CD4-positive, alpha-beta T cell treated with Interleukin-4 for 4 hours (primary cell): ENCODE data around the gene CTNNBL1.

ENCODE experiments used
- DNase-seq: peaks from one replicate; pipeline ENCODE4 v3.0.0-alpha.2; 2020

Gene CTNNBL1

DNA sequence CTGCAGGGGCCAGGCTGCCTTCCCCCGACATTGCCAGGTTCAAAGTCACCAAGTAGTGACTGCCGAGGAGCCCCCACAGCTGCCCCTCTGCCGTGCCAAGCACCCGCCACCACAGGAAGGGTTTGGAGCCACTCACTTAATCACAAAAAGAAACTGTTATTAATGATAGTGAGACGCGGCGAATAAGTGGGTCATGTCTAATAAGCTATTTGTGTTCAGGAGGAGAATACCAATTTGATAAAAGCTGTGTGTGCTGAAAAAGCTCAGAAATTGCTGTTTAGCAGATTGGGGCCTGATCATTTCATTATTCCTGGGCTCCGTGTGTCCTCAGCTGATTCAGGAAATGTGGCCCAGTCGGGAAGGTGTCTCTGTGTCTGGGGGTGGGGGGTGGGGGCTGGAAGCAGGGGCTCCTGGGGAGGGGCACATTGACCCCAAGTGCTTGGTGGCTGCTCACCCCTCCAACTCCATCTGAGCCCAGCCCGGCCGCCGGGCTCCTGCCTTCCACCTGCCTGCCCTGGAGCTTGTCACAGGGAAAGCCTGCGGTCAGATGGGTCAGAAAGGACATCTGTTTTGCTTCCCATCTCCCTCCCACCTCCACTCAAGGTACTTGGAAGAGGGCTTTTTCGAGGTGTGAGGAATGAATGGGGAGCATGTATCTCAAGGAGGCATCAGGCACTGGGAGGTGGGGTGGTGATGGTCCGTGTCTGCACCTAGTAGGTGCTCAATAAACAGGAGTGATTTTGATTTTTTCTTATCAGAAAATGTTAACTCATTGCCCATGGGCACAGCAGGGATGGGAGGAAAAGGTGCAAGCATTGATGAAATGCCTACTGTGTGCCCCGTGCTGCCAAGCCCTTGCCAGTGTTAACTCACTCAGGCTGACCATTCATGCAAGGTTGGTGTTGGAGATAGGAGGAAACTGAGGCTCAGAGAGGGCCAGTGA is 212.1 kb downstream of the CTNNBL1 start:
- DNase-seq, result no peak

DNA sequence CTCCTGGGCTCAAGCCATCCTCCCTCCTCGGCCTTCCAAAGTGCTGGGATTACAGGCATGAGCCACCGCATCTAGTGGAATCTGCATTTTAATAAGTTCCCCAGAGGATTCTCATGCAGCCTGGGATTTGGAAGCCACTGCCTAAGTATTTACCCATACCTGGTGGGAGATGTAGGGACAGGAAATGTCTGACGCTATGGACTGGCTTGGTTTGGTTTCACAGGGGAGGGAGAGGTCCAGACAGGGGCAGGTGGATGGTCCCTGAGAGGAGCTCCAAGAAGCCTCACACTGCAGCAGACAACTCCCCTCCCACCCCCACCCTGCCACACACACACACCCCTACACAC is 213.5 kb downstream of the CTNNBL1 start:
- DNase-seq, result no peak

DNA sequence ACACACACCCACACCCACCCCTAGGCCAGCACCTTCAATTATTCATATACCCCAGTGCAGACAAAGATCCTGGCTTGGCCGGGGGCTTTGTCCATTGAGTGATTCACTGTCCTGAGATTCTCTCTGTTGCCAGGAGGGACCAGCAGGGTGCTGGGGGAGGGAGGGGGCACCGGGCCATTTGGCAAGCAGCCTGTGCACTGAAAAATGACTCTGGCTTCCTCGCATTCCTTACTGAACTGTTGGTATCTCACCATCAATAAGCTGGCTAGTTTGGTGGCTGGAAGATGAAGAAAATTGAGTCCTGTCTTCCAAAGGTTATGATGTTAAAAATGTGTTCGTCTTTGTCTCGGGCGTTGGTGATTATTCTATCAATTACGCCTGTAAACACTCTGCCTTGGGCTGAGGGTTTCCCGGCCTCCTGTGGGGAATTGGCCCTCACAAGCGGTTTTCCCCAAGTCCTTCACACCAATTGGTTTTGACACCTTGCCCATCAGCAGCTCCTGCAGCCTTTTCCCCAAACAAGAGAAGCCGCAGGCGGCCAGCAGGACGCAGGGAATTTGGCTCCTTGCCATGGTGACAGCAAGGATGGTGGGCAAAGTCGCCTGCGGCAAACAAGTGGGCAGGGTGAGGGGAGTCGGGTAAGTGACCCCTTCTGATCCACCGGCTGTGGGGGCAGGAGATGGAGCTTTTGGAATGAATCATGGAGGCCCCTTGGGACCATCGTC is 214.0 kb downstream of the CTNNBL1 start:
- DNase-seq, result no peak

DNA sequence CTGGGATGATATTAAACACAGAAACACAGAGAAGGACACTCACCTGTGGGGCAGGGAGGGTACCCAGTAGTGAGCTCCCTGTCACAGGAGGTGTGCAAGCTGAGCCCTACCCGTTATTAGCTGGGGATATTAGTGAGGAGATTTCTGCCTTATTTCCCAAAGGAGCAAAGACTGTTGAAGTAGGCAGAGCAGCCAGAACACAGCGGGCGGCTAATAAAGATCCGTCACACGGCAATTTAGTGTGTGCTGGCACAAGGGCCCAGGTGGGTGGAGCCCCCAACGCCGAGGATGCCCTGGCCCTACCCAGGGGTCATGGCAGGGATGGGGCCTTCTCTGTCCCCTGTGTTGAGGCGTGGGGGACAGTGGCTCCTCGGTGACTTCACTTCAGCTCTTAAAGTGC is 217.4 kb downstream of the CTNNBL1 start:
- no peak for DNase-seq

DNA sequence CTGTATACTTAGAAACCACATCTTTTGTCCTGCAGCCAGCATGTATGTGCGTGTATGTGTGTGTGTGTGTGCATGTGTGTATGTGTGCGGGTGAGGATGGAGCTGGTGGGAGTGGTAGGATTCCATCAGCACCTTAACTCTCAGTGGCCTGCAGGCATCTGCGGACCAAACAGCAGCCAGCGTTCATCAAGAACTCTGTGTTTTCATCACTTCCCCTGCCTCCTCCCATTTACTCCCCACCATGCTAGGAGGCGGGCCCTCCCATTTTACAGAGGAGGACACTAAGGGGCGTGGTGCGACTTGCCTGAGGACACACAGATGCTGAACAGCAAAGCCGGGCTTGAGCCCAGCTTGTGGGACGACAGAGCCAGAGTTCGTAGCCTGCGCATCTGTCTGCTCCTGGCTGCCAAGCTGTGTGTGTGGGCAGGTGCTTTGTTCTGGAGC is 218.0 kb downstream of the CTNNBL1 start:
- DNase-seq, result no peak

DNA sequence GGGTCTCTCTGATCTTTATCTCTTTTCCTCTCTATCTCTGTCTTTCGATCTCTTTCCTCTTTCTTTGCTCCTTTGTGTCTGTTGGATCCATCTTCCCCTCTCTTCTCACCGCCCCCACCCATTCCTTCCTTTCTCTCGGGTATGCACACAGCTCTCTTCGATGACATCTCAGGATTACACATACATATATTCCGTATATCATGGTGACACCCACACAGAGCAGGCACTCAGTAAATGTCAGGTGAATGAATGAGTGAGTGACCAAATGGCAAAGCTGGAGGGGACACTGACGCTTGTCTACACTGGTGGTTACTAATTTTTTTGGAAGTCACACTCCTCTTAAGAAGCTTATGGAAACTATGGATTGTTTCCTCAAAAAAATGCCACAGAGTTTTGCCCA is 219.0 kb downstream of the CTNNBL1 start:
- no peak for DNase-seq

DNA sequence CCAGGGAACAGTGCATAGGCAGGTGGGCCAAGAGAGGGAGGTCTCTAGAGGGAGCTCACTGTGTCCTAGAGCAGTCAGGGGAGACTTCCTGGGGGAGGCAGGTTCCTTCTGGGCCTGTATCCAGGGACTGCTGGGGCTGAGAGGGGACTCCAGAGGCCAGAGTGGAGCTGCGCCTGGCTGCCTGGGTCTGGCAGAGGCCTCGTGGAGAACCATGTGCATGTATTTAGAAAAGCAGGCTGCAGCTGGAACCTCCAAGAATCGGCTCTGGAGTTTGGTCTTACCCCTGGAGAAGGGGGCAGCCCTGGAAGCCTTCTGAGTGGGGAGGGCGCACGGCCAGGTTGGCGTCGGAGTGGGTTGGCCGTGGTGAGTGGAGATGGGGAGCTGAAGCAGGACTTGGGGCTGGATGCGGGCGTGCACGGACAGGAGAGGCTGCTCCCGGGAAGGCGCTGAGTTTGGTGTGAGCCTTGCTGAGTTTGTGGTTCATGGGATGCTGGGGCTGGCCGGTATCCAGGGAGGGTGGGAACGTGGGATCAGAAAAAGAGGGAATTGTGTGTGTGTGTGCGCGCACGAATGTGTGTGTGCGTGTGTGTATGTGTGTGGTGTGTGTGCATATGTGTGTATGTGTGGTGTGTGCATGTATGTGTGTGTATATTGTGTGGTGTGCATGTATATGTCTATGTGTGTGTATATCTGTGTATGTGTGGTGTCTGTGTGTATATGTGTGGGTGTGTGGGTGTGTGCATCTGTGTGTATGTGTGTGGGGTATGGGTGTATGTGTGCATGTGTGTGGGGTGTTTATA is 219.9 kb downstream of the CTNNBL1 start:
- DNase-seq, result no peak

DNA sequence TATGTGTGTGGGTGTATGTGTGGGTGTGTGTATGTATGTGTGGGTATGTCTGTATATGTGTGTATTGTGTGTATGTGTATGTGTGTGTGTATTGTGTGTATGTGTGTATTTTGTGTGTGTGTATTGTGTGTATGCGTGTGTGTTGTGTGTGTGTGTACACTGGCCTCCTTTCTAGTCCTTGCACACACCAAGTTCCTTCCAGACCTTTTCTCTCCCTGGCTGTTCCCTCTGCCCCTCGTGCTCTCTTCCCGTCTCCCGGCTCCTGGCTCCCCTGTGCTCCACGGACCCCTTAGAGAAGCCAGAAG is 220.5 kb downstream of the CTNNBL1 start:
- DNase-seq, result no peak

DNA sequence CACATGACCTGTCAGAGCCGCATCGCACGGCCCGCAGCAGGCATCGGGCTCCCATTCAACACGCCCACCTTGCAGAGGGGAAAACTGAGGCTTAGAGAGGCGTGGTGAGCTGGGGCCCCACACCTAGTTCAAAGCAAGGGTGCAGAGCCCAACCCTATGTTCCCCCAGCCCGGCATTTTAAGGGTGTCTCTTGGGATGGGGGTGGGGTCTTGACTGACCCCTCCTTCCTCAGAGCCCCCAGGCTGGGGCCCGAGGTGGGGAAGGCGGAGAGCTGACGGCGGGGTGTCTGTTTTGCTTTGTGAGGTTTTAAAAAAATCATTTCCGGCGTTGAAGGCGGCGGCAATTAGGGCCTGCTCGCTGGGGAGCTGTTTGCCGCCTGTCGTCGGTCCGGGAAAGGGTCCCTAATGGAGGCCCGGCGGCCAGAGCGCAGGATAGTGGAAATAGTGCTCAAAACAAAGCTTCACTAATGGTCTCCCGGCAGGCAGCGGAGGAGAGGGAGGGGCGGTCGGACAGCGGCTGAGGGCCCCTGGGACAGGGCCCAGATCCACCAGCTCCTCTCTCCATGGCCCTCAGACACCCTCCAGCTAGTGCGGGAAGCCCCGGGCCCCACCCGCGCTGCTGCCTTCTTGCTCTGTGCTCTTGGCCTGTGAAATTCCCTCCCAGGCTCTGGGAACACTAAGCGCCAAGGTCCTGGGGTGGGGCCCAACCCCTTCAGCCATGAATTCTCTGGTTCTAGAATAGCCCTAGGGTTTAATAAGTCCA is 221.0 kb downstream of the CTNNBL1 start:
- DNase-seq, result peak; percentile 14

DNA sequence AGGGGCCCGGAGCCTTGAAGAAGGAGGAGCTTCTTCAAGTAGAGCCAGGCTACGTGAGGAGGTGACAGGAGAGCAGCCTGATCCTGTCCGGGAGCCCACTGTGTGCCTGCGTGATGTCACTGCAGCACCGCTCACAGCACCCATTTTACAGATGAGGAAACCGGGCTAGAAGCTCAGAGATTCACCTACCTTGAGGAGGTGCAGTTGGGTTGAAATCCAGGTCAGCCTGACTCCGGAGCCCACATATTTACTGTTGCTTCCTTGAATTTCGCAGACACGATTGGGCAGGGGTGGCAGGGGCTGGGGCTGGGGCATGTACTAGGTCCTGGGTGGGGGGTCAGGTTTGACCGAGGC is 221.6 kb downstream of the CTNNBL1 start:
- DNase-seq, result no peak

DNA sequence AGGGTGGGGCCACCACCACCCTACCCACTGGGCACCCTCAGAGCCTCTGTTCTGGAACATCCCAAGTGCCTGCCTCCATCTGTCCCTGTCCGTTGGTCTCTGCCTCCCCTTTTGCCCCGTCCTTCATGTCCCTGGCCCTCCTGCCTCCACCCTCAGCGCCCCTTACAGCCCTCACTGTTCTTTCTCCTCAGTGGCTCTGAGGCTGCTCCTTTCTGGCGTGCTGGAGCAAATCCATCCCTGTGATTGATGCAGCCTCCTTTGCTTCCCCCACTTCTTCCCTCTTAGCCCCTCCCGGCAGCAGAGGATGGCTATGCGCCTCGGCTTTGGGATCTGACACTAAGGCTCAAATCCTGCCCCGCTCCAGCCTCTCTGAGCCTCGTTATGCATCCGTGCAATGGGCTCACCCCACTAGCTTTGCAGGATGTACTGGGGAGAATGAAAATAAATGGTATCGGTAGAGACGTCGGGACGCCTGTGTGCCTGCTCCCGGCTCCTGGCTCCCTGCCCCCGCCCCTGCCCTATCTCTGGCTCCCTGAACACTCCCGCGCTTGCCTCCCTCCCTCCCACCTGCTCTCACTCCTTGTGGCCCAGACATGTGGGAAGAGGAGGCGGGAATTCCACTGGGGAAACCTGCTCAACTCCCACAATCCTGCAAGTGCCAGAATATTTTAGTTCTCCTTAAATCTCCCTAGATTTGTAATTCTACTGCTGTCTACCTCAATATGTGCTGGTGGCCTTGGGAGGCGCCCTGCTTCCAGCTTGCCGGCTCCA is 222.2 kb downstream of the CTNNBL1 start:
- no peak for DNase-seq

DNA sequence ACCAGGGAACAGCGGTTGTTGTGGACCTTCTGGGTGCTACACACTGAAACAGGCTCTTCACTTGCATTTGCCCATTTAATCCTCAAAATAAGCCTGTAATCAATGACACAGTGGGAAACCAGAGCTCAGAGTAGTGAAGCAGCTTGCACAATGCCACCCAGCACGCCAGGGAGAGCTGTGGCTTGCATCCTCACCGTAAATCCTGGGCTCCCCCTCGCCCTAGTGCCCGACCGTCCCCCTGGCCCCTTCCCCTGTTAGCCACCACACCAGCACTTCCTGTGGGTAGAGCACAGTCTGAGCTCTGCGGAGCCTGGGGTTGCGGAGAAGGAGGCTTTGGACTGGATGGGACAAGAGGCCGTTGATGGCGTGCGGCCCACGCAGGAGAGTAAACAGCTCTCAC is 223.6 kb downstream of the CTNNBL1 start:
- DNase-seq, result no peak

DNA sequence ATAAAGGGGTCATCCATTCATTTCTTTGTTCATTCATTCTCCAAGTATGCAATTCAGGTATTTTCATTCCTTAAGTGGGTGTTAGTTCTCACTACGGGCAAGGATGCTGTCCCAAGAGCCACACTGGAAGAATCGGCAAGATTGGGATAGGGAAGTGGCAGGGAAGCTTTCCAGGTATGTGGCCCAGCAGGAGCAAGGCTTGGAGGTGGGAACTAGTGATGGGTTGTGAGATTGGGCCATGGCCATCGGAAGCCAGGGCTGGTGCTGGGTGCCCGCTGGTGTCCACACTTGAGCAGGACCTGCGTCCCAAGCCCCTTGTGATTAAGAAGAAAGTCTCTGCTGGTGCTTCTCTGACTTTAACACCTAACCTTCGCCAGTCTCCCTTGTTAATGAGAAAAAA is 224.2 kb downstream of the CTNNBL1 start:
- DNase-seq, result no peak

DNA sequence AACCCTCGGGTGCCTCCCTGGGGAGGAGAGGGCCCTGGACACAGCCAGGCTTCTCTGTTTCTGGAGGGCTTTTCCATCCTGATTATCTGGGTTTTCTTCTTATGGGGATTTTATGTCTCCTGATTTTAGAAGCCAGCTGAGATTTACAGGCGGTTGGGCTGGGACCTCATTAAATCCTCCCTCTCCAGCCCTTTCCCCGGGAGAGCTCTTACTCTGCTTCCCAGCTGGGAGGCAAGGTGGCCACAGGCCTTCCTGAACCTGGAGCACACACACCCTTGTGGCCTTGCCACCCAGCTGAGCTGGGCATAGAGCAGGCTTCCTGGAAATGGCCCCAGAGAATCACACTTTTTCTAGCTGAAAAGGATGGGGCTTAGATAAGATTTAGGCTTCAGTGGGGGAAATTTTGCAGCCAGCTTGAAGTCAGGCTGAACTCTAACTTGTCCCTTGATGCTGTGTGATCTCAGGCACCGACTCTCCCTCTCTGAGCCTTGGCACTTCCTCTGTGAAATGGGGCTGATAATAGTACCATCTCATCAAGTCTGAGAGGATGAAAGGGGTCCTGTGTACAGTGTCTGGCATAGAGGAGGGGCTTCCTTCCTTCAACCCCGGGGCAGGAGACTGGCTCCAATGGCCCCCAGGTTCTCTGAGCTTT is 225.7 kb downstream of the CTNNBL1 start:
- no peak for DNase-seq

DNA sequence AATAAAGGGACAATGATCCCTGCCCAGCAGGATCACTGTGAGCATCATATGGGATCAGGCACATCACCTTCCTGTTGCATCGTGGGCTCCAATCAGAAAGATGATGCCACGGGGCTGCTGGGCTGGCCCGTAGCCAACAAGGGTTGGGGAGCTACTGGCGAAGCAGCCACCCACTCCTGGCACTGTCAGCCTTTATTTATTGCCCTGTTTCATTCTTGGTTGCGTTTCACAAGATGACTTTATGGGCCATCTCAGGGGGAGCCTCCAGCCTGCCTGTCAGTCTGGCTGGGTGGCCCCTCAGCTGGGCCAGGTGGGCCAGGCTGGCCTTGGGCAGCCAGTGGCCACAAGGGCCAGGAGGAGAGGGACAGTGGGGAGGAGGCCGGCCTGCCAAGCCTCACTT is 226.4 kb downstream of the CTNNBL1 start:
- DNase-seq, result no peak

DNA sequence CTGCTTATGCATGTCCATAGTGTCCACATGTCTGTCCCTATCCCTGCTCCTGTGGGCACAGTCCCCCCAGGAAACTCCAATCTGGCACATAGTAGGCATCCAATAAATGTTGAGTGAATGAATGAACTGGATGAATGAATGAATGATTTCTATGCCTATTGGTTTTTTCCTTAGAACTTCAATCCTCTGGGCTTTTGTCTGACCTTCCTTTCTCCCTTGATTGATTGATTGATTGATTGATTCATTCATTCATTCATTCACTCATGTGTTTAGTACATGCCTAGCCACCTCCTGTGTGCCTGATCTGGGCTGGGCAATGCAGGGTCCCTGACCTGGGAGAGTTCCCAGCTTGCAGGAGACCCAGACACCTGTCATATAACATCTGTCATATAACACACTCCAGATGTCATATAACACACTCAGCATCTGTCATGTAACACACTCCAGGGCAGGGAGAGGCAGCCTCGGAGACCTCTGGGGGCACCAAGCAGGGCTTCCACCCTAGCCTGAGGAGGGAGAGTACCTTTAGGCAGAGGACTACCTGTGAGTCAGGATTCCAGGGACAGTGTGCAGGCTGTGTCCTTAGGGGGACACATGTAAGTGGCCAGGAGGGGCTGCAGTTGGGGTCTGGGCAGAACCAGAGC is 227.0 kb downstream of the CTNNBL1 start:
- no peak for DNase-seq

DNA sequence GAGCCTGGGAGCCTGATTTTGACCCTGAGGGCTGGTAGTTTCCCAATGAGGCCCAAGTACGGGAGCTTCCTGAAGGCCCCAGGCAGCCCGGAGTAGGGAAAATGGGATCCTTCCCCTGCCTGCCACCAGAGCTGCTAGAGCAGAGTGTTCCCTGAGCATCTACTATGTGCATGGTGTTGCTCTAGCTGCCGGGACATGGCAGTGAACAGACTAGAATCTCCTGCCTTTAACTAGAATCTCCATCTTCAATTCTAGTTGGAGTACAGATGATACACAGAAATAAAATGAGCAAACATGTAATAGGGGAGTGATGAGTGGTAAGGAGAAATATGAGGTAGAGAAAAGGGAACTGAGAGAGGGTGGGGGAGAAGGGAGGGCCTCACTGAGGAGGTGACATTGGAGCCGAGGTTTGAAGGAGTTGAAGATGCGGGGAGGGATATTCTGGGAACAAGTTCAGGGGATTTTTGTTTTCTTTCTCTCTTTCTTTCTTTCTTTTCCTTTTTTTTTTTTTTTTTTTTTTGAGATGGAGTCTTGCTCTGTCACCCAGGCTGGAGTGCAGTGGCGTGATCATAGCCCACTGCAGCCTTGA is 227.6 kb downstream of the CTNNBL1 start:
- no peak for DNase-seq
